GM23338 (cell line): ENCODE measurements around the gene ZNF853.

Experiments
- CTCF ChIP-seq, 2 experiments: fragments of 200-600 bp in 1 of 2; sonication (generic) in 1 of 2; conservative IDR thresholded peaks; 2 replicates each; pipeline versions ENCODE4 v1.5.1 to v1.6.1; 2016 to 2017; ENCODE audit warnings: antibody characterized with exemption in 2 of 2, low read depth in 2 of 2, mild to moderate bottlenecking in 2 of 2, moderate library complexity in 1 of 2
- EZH2 ChIP-seq: fragments of 200-600 bp; sonication (generic); IDR thresholded peaks from one replicate; pipeline ENCODE4 v1.8.0; 2017; ENCODE audit warnings: antibody characterized with exemption, mild to moderate bottlenecking, low read depth; ENCODE audit not compliant: unreplicated experiment
- JUNB ChIP-seq: IDR thresholded peaks from one replicate; pipeline ENCODE4 v1.6.1; 2016; ENCODE audit warnings: antibody characterized with exemption; ENCODE audit not compliant: unreplicated experiment
- POLR2AphosphoS5 ChIP-seq: IDR thresholded peaks from 2 replicates; pipeline ENCODE4 v1.6.1; 2016; ENCODE audit warnings: antibody characterized with exemption, low read depth

- no peak for TF ChIP-seq CTCF (conservative IDR thresholded peaks at IDR 0.05; ENCODE audit: low read depth in 2 of 2)
- TF ChIP-seq JUNB: no peak
- TF ChIP-seq EZH2: no peak
- TF ChIP-seq POLR2AphosphoS5: no peak
Observed at GRCh38 chr7:6623589-6624245, 8.3 kb downstream of the ZNF853 start.
